HUDEP-2 (cell line): ENCODE measurements around the gene LHX3.
"Not testable (repeated sequence)": the region's sequence is repeated elsewhere in the genome, so short reads cannot be mapped to it uniquely, and the experiment has no call there.

Experiments
- DNase-seq, 76 experiments: peaks; one replicate each; lab custom pipeline; 2025; ENCODE audit not compliant: unreplicated experiment in 76 of 76; lab: John Stamatoyannopoulos, UW

LHX3 gene

DNA sequence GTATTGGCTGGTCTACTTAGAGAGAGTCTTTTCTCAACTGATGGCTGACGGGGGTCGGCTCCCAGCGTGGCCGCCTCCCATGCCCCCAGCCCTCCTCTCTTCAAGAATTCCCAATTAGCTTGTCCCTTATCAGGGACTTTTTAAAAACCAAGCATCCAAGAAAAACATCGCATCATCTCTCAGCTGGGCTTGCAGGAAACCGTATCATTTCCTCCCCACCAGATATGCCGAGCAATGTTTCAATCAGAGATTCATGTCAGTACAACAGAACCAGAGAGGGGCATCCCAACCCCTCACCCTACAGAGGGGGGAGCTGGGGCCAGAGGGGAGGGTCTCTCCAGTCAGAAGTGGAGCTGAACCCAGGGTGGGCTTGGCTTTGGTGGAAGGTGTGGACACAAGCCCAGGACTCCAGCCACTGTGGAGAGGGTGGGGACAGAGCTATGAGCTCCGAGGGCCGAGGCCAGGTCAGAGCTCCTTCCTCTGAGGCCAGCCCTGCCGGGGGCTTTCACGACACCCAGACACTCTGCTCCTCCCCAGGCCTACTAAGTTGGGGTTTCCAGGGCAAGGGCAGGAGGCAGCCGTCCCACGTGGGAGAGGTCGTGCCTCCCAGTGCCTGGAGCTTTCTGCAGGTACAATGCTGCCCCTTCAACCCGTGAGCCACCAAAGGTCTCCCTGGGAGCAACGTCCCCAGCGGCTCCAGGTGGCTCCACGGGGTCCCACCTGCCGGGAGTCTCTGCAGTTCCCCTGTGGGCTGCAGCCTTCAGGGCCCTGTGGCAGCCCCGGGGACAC lies 47.3 kb downstream of the LHX3 start:
- DNase-seq: no peak

DNA sequence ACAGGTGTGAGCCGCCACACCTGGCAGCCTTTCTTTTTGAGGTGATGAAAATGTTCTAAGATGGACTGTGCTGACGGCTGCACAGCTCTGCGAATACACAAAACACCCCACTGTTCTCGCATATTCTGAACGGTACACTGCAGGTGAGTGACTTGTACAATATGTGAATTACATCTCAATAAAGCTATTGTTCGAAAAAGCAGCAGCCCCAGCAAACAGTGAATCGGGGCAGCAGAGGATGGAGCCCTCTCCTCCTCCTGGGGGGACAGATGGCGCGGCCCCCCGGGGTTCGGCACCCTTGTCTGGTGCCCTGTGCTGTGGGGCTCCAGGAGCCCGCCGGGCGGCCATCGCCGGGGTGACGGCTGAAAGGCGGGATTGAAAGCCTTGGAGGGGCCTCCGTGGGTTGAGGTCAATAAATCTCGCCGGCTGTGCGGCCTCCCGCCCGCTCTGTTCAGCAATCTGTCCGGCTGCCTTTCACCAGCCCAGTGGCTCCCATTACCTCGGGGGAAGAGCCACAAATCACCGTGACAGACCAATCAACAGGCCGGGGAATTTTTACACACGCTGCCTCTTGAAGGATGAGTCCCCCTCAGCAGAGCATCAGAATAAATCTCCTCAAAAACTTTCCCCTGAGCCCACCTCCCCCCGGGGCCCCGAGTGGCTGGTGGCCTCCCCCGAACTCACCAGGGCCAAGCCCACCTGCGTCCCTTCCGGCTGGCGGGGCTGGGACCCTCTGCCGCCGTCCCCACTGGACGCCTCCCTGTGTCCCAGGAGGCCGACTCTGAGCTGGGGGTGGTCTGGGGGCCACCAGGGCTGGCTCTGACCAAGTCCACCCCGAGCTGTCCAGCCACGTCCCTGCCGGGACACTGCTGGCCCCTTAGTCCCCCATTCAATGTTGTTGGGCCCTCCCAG lies 48.5 kb downstream of the LHX3 start:
- DNase-seq: no peak

DNA sequence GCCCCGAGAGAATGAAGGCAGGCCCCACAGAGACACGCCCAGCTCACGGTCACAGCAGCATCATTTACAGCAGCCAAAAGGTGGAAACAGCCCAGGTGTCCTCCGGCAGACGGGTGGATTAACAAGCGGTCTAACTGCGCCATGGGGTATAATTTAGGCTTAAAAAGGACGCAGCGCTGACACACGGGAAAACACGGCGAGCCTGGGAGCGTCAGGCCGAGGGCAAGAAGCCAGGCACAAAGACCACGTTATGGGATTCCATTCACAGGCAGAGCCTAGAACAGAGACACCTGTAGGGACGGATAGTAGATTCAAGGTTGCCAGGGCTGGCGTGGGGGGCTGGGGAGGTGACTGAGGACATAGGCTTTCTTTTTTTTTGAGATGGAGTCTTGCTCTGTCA lies 49.4 kb downstream of the LHX3 start:
- DNase-seq: no peak

DNA sequence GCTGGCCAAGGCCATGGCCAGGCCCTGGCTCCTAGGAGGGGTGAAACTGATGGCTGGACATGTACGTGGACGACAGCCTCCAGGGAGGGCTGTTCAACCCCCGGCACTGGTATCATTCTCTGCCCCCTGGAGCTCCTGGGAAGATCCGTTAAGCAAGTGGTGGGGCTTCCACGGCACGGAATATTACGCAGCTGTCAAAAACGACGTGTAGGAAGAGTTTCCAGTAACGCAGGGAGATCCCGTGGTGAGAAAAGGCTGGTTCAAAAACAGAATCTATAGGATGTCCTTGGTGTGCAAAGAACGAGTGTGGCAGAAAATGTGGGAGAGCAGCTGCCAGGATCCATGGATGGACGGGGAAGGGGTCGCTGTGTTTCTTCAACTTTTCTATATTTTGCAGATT lies 50.0 kb downstream of the LHX3 start:
- DNase-seq: no peak

DNA sequence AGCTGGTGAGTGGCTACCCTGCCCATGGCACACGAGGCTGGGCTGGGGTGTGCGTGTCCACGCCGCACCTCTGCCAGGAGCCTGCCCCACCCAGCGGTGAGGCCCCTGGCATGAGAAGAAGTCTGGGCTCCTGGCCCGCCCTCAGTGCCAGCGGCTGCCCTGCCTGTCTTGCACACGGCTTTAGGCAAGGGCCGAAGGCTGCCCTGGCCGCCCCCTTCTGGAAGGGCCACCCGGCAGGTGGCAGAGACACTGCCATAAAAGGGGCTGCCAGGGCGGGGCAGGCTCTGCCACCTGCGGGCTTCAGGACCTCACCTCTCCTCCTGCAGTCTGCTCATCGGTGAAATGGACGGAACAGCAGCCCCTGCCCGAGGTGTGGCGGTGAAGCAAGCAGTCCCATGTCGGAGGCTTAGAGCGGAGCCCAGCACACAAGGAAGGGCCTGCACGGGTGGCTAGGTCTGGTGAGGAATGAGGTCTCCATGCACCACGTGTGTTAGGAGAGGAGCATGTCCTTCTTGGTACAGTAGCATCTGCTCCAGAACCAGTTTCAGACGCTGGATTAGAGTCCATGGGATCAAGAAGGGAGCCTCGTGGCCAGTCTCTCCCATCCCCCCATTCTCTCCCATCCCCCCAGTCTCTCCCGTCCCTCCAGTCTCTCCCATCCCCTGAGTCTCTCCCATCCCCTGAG lies 51.4 kb downstream of the LHX3 start:
- DNase-seq: no peak

DNA sequence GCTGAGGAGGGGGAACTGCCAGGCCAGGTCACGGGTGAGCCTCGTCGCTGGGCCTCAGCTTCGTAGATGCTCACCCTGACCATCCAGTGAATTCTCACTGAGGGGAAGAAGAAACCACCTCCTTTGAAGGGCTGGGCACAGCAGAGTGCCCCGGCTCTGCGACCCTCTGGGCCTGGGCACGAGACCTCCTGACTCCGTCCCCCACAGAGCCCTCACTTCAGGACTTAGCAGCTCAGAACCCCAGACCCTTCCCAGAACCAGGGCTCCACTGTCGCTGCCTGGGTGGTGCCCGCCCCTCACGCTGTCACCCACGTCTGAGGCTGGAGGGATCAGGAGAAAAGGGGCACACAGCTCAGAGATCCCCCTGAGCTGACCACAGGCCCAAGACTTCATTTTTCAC lies 52.0 kb downstream of the LHX3 start:
- DNase-seq: no peak

DNA sequence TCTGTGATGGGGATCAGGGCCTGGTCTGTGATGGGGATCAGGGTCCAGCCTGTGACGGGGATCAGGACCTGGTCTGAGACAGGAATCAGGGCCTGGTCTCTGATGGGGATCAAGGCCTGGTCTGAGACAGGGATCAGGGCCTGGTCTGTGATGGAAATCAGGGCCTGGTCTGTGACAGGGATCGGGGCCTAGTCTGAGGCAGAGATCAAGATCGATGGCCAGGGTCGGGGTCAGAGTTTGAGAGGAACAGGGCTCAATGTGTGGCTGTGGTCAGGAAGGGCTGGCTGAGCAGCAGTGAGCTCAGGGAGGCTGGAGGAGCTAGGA lies 52.4 kb downstream of the LHX3 start:
- DNase-seq: no peak

DNA sequence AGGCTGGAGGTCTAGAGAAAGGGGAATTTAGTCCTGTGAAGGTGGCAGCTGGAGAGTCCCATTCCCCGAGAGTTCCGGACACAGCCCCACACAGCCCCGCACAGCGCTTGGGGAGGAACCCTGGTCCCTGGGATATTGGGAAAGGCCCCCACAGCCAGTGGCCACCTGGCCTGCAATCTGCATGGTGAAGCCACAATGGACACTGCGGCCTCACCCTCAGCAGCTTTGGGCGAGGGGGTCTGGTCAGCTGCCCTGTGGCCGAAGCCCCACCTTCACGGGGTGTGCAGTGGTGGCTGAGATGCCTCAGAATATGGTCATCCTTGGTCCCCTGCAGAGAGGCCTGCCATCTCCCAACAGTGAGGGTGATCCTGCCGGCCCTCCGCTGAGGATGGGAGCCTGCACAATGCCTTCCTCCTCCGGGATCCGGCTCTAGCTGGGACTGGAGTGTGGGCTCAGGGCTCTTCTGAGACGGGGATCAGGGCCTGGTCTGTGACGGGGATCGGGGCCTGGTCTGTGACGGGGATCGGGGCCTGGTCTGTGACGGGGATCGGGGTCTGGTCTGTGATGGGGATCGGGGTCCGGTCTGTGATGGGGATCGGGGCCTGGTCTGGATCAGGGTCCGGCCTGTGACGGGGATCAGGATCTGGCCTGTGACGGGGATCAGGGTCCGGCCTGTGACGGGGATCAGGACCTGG lies 52.9 kb downstream of the LHX3 start:
- DNase-seq: no peak

DNA sequence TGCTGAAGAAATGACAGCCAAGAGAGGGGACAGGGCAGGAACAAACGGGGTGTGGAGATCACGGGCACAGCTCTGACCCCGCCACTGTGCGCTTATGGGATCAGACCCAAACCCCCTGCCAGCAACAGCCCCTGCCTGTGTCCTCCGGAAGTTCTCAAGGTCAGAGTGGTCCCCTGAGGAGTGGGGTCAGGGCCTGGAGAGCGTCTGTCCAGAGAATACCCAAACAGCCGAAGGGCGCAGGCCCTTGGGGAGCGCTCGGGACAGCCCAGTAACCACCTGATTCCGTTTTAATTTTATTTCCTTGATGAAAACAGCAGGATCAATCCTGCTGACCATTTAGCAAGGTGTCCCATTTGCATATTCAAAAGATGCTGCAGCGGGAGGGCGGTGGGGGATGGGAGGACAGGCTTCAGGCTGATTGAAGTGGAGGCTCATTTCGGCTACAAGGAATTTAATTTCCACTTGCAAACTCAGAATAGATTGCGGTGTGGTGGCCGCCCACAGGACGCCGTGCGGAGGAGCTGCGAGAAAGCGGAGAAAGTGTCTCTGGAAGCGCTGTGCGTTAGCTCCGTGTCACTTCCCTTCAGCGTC lies 53.6 kb downstream of the LHX3 start:
- DNase-seq: no peak

DNA sequence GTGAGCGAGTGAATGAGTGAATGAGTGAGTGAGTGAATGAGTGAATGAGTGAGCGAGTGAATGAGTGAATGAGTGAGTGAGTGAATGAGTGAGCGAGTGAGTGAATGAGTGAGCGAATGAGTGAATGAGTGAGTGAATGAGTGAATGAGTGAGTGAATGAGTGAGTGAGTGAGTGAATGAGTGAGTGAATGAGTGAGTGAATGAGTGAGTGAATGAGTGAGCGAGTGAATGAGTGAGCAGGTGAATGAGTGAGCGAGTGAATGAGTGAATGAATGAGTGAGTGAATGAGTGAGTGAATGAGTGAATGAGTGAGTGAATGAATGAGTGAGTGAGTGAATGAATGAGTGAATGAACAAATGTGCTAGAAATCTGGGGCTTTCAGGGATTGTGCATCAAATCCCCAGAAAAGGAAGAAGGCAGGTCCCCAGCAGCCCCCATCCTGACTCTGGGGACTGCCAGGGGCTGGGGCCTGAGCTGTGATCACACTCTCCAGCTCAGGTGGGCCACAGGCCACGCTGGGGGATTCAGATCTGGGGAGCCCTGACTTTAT lies 54.2 kb downstream of the LHX3 start:
- not testable (repeated sequence) for DNase-seq

DNA sequence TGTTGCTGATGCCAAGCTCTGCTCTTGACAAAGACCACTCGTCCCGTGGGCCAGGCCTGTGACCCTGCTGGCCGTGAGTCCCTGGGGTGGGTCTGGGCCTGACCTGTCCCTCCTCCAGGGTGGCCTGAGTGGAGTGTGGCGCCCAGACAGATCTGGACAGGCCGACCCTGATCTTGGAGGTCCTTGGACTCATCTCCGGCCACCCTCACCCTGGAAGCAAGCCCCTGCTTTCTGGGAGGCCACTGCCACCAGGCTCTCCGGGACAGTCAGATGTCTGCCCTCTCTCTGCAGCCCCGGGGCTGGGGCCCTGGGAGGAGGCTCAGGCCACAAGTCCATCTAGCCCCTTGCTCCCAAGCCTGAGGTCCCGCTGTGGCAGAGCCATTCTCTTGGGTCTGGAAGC lies 55.1 kb downstream of the LHX3 start:
- no peak for DNase-seq

DNA sequence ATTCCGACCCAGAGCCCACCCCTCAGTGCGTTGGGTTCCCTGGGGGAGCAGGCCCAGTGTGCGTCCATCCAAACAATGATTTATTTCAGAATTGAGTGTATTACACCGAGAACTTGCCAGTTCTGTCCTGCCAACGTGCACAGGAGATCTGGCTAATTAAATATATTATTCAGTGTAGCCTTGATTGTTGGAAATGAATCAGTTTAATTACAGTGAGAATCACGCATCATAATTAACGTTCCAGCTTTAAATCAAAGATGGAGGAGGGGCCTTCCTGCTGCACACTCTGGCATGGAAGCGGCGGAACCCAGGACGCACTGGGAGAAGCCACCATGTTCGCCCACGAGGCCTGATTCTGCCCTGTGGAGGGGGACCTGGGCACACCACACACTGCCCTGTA lies 55.6 kb downstream of the LHX3 start:
- no peak for DNase-seq

DNA sequence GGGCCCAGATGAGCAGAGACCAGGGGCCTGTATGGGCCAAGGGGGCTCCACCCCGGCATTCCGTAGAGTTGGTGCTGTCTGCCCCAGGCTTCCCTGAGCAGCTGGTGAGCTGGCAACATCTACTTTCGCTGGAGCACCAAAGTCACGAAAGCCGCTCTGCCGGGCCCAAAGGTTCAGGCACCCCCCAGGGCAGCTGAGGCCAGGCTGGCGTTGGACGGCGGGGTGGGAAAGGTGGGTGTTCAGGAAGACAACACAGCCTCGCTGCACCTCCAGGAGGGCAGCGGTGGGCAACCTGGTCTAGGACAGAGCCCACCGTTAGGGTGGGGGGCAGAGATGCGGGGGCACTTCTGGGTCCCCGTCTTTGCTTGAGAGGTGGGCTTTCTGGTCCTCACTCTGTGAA lies 56.2 kb downstream of the LHX3 start:
- DNase-seq: no peak

DNA sequence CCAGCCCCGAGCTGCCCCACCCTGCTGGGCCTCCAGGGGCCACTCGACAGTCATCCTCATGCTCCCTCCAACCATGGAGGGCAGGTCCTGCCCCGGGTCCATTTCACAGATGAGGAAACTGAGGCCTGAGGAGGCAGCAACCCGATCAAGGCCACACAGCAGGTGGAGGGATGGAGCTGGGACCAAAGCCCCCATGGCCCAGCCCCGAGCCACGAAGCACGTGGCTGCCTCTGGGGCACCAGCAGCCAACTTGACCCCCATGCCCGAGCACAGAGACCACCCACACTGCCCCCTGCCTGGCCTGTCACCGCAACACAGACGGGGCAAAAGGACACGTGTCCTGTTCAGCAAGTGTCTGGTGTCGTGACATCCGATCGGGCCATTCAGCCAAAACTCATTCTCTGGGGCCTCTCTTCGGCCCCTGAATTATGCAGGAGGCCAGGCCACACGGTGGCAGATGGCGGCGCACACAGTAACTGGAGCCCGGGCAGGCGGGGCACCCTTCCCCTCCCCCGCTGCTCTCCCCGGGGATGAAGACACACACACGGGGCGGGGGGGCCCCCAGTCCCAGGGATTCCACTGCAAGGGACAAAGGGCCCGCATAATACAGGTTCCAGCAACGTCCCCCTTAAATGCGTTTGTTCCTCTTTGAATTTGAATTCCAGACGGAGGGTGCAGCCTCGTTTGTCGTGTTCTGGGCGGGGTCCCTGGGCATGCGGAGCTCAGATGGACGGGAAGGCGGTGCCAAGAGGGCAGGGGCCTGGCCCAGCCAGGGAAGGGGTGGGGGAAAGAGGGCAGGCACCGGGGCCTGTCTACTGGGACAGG lies 56.8 kb downstream of the LHX3 start:
- no peak for DNase-seq

DNA sequence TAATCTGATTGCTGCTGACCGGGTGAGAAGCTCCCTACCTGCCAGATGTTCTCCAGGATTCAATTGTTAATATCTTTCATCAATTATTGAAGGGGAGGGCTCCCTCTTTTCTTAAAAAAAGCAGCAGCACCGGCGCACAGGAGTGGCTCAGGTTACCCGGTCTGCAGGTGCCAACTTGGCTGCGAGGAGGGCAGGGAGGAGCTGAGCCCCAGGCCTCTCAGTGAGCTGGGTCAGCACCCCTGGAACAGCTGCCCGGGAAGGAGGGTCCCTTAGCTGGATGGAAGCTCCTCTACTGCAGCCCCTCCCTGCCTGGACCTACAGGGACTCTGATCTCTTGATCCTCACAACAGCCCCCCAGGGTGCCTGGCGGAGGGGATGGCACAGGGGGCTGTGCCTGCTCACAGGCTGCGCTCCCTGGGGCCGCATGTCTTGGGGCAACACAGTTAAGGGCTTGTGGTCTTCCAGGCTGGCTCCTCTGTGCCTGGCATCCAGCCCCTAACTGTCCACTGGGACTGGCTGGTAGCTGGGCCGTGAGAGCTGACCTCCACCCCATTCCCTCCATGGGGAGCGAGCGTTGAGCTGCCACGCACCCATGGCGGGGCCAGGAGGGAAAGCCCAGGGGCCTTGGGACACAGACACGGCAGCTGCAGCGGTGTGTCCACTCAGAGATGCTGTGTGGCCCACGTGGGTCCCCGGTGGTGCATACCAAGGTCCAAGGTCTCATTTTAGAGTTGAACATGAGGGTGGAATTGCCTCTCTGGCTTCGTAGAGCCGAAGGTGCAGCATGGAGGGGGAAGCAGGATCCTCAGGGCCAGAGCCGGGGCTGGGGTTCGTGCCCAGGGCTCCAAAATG lies 57.7 kb downstream of the LHX3 start:
- DNase-seq: no peak
